Motor neuron (in vitro differentiated cells): ENCODE measurements around the gene ENO1. TPM values are rescaled to one million over a fixed set of nuclear protein-coding genes. Genes with fewer than 3 reads are reported as not detected.

Experiments used
- total RNA-seq, 8 experiments: library from RNA; unstranded; fragments of 300-600 nt; gene quantifications; 2 replicates each; pipeline versions ENCODE4 v1.2.3 to v1.2.4, GENCODE V29; 2022

ENO1 gene
- total RNA-seq, 8 experiments from 2014 or later: 1,090 to 3,052 (median 1,563) TPM

Other genes starting within 250 kb of the ENO1 start
- 100 to 1,000 TPM in 5 of 8 experiments, 10 to 100 TPM in 3; 17.8 to 576 (median 111) TPM for gene RERE, start 61.0 kb downstream of the ENO1 start, total RNA-seq
- under 1 TPM in 2 of 8 experiments, not detected in 6; 0.17 to 0.52 TPM for gene CA6, start 67.2 kb upstream of the ENO1 start, total RNA-seq
- not detected for gene SLC2A7, start 147.7 kb upstream of the ENO1 start, total RNA-seq
- 1 to 10 TPM in 1 of 8 experiments, under 1 TPM in 6, not detected in 1; 0.11 to 1.3 (median 0.24) TPM for gene SLC2A5, start 190.9 kb upstream of the ENO1 start, total RNA-seq